GM18499 (cell line): ENCODE data around the gene BRPF3.
"Not testable (repeated sequence)": the region's sequence is repeated elsewhere in the genome, so short reads cannot be mapped to it uniquely, and the experiment has no call there.

Source experiments
- ATAC-seq: cut with Tn5 transposase; IDR thresholded peaks from one replicate; pipeline ENCODE4 v1.9.1; 2021; ENCODE audit warnings: moderate number of reproducible peaks; ENCODE audit not compliant: insufficient read depth, unreplicated experiment

The BRPF3 gene

GRCh38 chr6:36200154-36200891 is 3.8 kb downstream of the BRPF3 start:
- ATAC-seq: no peak

- ATAC-seq: no peak
These were observed 4.6 kb downstream of the BRPF3 start for GRCh38 chr6:36200998-36201596.

GRCh38 chr6:36201612-36202011 is 5.1 kb downstream of the BRPF3 start:
- ATAC-seq: no peak

GRCh38 chr6:36202101-36202500 is 5.6 kb downstream of the BRPF3 start:
- ATAC-seq: no peak

GRCh38 chr6:36204068-36204753 is 7.7 kb downstream of the BRPF3 start:
- no peak for ATAC-seq

- ATAC-seq: no peak
These were observed 10.6 kb downstream of the BRPF3 start for GRCh38 chr6:36207155-36207554.

GRCh38 chr6:36209606-36210005 is 13.1 kb downstream of the BRPF3 start:
- no peak for ATAC-seq

GRCh38 chr6:36210182-36210581 is 13.6 kb downstream of the BRPF3 start:
- ATAC-seq: no peak

- no peak for ATAC-seq
These were observed 14.5 kb downstream of the BRPF3 start for GRCh38 chr6:36210886-36211595.

GRCh38 chr6:36216559-36216958 is 20.0 kb downstream of the BRPF3 start:
- no peak for ATAC-seq

GRCh38 chr6:36217188-36217587 is 20.6 kb downstream of the BRPF3 start:
- no peak for ATAC-seq

- ATAC-seq: no peak
These were observed 21.4 kb downstream of the BRPF3 start for GRCh38 chr6:36217946-36218345.

GRCh38 chr6:36218516-36218915 is 22.0 kb downstream of the BRPF3 start:
- not testable (repeated sequence) for ATAC-seq

- ATAC-seq: no peak
These were observed 22.5 kb downstream of the BRPF3 start for GRCh38 chr6:36219081-36219480.

GRCh38 chr6:36220226-36220625 is 23.7 kb downstream of the BRPF3 start:
- ATAC-seq: no peak

GRCh38 chr6:36221674-36222073 is 25.1 kb downstream of the BRPF3 start:
- no peak for ATAC-seq

- ATAC-seq: no peak
These were observed 26.4 kb downstream of the BRPF3 start for GRCh38 chr6:36222924-36223323.

GRCh38 chr6:36223706-36224105 is 27.2 kb downstream of the BRPF3 start:
- ATAC-seq: no peak

- ATAC-seq: no peak
These were observed 28.4 kb downstream of the BRPF3 start for GRCh38 chr6:36224918-36225461.

- no peak for ATAC-seq
These were observed 30.0 kb downstream of the BRPF3 start for GRCh38 chr6:36226438-36227047.
